OCI-LY3 (cell line): ENCODE data around the gene PRICKLE2.

Experiments used
- EZH2phosphoT487 ChIP-seq: fragments of 200-600 bp; shearing (Covaris generic); IDR thresholded peaks from 2 replicates; pipeline ENCODE4 v1.6.1; 2018; ENCODE audit warnings: antibody characterized with exemption, mixed run types, low read depth
- TF ChIP-seq, protein P1 (sequence below): fragments of 200-600, 300-600 bp; sonication (generic); IDR thresholded peaks from 2 replicates; pipeline ENCODE4 v1.5.1; 2014; ENCODE audit warnings: antibody characterized with exemption, low read length, low read depth

DNA sequence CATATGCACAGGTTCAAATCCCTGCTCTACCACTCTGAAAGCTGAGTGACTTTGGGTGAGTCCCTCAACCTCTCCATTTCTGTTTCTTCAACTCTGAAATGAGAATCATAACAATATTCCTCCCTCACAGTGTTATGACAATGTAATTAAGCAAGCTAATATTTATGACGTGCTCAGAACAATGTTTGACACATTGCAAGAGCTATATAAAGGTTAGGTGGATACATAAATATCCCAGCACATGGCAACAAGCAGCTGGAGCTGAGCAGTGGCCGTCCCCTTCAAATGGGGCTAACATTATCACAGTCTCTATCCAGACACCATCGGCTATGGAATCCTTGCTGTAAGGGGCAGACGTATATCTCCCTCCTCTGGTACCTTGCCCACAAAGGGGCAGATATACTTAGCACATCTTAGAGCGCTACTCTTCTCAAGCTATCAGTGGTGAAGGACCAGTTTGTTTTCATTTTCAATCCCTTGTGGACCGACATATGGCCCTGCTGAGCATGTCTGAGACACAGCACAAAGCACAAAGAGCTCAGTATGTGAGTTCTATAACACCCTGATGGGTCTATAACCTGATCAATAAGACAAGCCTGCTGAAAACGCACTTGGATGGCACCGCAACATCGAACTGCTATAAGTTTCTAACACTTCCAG is 80.9 kb downstream of the PRICKLE2 start:
- TF ChIP-seq, protein P1, sequence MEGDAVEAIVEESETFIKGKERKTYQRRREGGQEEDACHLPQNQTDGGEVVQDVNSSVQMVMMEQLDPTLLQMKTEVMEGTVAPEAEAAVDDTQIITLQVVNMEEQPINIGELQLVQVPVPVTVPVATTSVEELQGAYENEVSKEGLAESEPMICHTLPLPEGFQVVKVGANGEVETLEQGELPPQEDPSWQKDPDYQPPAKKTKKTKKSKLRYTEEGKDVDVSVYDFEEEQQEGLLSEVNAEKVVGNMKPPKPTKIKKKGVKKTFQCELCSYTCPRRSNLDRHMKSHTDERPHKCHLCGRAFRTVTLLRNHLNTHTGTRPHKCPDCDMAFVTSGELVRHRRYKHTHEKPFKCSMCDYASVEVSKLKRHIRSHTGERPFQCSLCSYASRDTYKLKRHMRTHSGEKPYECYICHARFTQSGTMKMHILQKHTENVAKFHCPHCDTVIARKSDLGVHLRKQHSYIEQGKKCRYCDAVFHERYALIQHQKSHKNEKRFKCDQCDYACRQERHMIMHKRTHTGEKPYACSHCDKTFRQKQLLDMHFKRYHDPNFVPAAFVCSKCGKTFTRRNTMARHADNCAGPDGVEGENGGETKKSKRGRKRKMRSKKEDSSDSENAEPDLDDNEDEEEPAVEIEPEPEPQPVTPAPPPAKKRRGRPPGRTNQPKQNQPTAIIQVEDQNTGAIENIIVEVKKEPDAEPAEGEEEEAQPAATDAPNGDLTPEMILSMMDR = no peak
- no peak for TF ChIP-seq EZH2phosphoT487
